HPDE6-E6E7 (cell line): ENCODE results near the gene STEAP1.
A peak's percentile ranks its signal among the peaks of the same experiment; 100 is the strongest.
"Not testable (repeated sequence)": the region's sequence is repeated elsewhere in the genome, so short reads cannot be mapped to it uniquely, and the experiment has no call there.

Experiments used
- DNase-seq: peaks from one replicate; pipeline ENCODE4 v3.0.0; 2011; ENCODE audit warnings: missing footprints; ENCODE audit errors: extremely low spot score

The STEAP1 gene

GRCh38 chr7:90173127-90173844, 19.0 kb downstream of the STEAP1 start:
- no peak for DNase-seq

- DNase-seq = no peak
Observed at GRCh38 chr7:90175667-90176066, 21.4 kb downstream of the STEAP1 start.

GRCh38 chr7:90176195-90176594, 21.9 kb downstream of the STEAP1 start:
- DNase-seq = no peak

GRCh38 chr7:90178166-90178565, 23.9 kb downstream of the STEAP1 start:
- no peak for DNase-seq

GRCh38 chr7:90178679-90179278, 24.5 kb downstream of the STEAP1 start:
- DNase-seq = peak; percentile 60

GRCh38 chr7:90180011-90180585, 25.8 kb downstream of the STEAP1 start:
- no peak for DNase-seq

- no peak for DNase-seq
Observed at GRCh38 chr7:90180649-90181048, 26.4 kb downstream of the STEAP1 start.

GRCh38 chr7:90181485-90181884, 27.2 kb downstream of the STEAP1 start:
- DNase-seq = no peak

GRCh38 chr7:90186290-90186689, 32.0 kb downstream of the STEAP1 start:
- DNase-seq = not testable (repeated sequence)

GRCh38 chr7:90187507-90188050, 33.3 kb downstream of the STEAP1 start:
- DNase-seq = no peak

GRCh38 chr7:90188281-90188680, 34.0 kb downstream of the STEAP1 start:
- no peak for DNase-seq

- DNase-seq = no peak
Observed at GRCh38 chr7:90190995-90191394, 36.7 kb downstream of the STEAP1 start.

- no peak for DNase-seq
Observed at GRCh38 chr7:90191648-90192047, 37.4 kb downstream of the STEAP1 start.

- DNase-seq = no peak
Observed at GRCh38 chr7:90192876-90193750, 38.8 kb downstream of the STEAP1 start.

GRCh38 chr7:90194911-90195809, 40.9 kb downstream of the STEAP1 start:
- DNase-seq = no peak

GRCh38 chr7:90201500-90202195, 47.4 kb downstream of the STEAP1 start:
- DNase-seq = no peak

- no peak for DNase-seq
Observed at GRCh38 chr7:90207956-90208355, 53.7 kb downstream of the STEAP1 start.

GRCh38 chr7:90209776-90210175, 55.5 kb downstream of the STEAP1 start:
- no peak for DNase-seq

GRCh38 chr7:90210475-90210874, 56.2 kb downstream of the STEAP1 start:
- DNase-seq = no peak

- peak; percentile 4 for DNase-seq
Observed at GRCh38 chr7:90210981-90211380, 56.7 kb downstream of the STEAP1 start.
